GM23248 (cell line): ENCODE results near the gene CACNA1I. TPM values are rescaled to one million over a fixed set of nuclear protein-coding genes. Genes with fewer than 3 reads are reported as not detected.

Experiments used
- DNase-seq: peaks from one replicate; pipeline ENCODE4 v3.0.0-alpha.2; 2015
- H2AFZ ChIP-seq: fragments of 200-600 bp; sonication (generic); 2 replicates; pipeline ENCODE4 v1.6.1; 2016; ENCODE audit warnings: antibody characterized with exemption
- H3F3A ChIP-seq: fragments of 200-600 bp; sonication (generic); 2 replicates; pipeline ENCODE4 v1.6.1; 2016; ENCODE audit warnings: mild to moderate bottlenecking, antibody characterized with exemption, mixed run types; ENCODE audit not compliant: insufficient read depth
- H3K27ac ChIP-seq: fragments of 200-600 bp; sonication (generic); 2 replicates; pipeline ENCODE4 v1.5.1; 2016; ENCODE audit warnings: mild to moderate bottlenecking
- H3K27me3 ChIP-seq: fragments of 200-600 bp; sonication (generic); replicated peaks from 2 replicates; pipeline ENCODE4 v1.6.1; 2016; ENCODE audit warnings: mild to moderate bottlenecking; ENCODE audit not compliant: insufficient read depth
- H3K36me3 ChIP-seq: fragments of 200-600 bp; sonication (generic); 2 replicates; pipeline ENCODE4 v1.6.1; 2016; ENCODE audit warnings: low read depth, mild to moderate bottlenecking
- H3K4me1 ChIP-seq: fragments of 200-600 bp; sonication (generic); 2 replicates; pipeline ENCODE4 v1.6.1; 2016; ENCODE audit warnings: mild to moderate bottlenecking; ENCODE audit not compliant: insufficient read depth
- H3K4me2 ChIP-seq: fragments of 200-600 bp; sonication (generic); one replicate; pipeline ENCODE4 v1.6.1; 2016; ENCODE audit warnings: mild to moderate bottlenecking; ENCODE audit not compliant: unreplicated experiment
- H3K4me3 ChIP-seq: fragments of 200-600 bp; sonication (generic); 2 replicates; pipeline ENCODE4 v1.5.1; 2016; ENCODE audit warnings: mild to moderate bottlenecking
- H3K79me2 ChIP-seq: fragments of 200-600 bp; sonication (generic); 2 replicates; pipeline ENCODE4 v1.6.1; 2016; ENCODE audit warnings: mild to moderate bottlenecking; ENCODE audit not compliant: insufficient read depth
- H3K9ac ChIP-seq: fragments of 200-600 bp; sonication (generic); 2 replicates; pipeline ENCODE4 v1.6.1; 2016; ENCODE audit warnings: mild to moderate bottlenecking
- H3K9me2 ChIP-seq: fragments of 200-600 bp; sonication (generic); 2 replicates; pipeline ENCODE4 v1.6.1; 2016; ENCODE audit warnings: mixed run types, mild to moderate bottlenecking, moderate library complexity; ENCODE audit not compliant: insufficient read depth
- H3K9me3 ChIP-seq: fragments of 200-600 bp; sonication (generic); one replicate; pipeline ENCODE4 v1.6.1; 2017; ENCODE audit warnings: low read depth
- H4K20me1 ChIP-seq: fragments of 200-600 bp; sonication (generic); 2 replicates; pipeline ENCODE4 v1.6.0; 2016; ENCODE audit not compliant: insufficient read depth
- EZH2 ChIP-seq: fragments of 200-600 bp; sonication (generic); IDR thresholded peaks from 2 replicates; pipeline ENCODE4 v1.6.1; 2018; ENCODE audit warnings: antibody characterized with exemption, mild to moderate bottlenecking; ENCODE audit not compliant: insufficient read depth, poor library complexity, severe bottlenecking
- EZH2phosphoT487 ChIP-seq: fragments of 200-600 bp; sonication (generic); IDR thresholded peaks from 2 replicates; pipeline ENCODE4 v1.6.1; 2018; ENCODE audit warnings: antibody characterized with exemption, moderate library complexity, mild to moderate bottlenecking, low read depth; ENCODE audit not compliant: insufficient read depth
- WGBS, 2 experiments: methylation state at CpG; one replicate each; pipeline ENCODE4 v1.1.6; 2015 to 2017; ENCODE audit warnings: low lambda C conversion rate in 2 of 2, low coverage in 1 of 2; ENCODE audit errors: missing lambda C conversion rate in 2 of 2; 5-methylcytosine and 5-hydroxymethylcytosine counted together
- in situ Hi-C: fragments of 300-500 bp; cut with MboI; formaldehyde crosslinking; loops from 2 replicates; pipeline ENCODE4 v1.15.0; 2020
- polyA plus RNA-seq: library from polyadenylated mRNA; unstranded; fragments of >200 nt; fragmentation: Nextera tagmentation; extraction: Ambion mirVana; gene quantifications from 2 replicates; pipeline ENCODE4 v1.2.1, GENCODE V29; 2016
- total RNA-seq: library from RNA; depleted of rRNA; stranded (reverse); fragments of >200 nt; shearing (Covaris generic); gene quantifications from 2 replicates; pipeline ENCODE4 v1.2.3, GENCODE V29; 2014

The CACNA1I gene
- total and polyA plus RNA-seq, 2 experiments from 2014 or later = not detected

GRCh38 chr22:39643311-39644083, 72.9 kb downstream of the CACNA1I start:
- peak; percentile 40 for DNase-seq
- Histone ChIP-seq H3K4me1 (no peaks in the 10 kb centered on the region), H3K36me3 (no peaks in the 10 kb centered on the region), H3K4me2 (no peak overlapping the region), H3K4me3 (no peak overlapping the region), H4K20me1 (no peaks in the 10 kb centered on the region), H3K27me3 (peaks cover 20% of the 10 kb centered on the region; the same call in 1 of the 2 replicates), H2AFZ (no peak overlapping the region), H3K9me2 (no peaks in the 10 kb centered on the region), H3K9me3 (no peaks in the 10 kb centered on the region), H3K27ac (no peak overlapping the region), H3F3A (no peaks in the 10 kb centered on the region), H3K79me2 (no peaks in the 10 kb centered on the region), H3K9ac (no peak overlapping the region)
- no peak for TF ChIP-seq EZH2
- TF ChIP-seq EZH2phosphoT487 = no peak
- in situ Hi-C loops = no loop called here
- 39 to 45% methylated on average over 9 of the region's 9 CpGs for WGBS, 2 experiments

GRCh38 chr22:39645532-39645931, 75.0 kb downstream of the CACNA1I start:
- Histone ChIP-seq H3K27ac (no peak overlapping the region), H2AFZ (no peak overlapping the region), H3K9me2 (no peaks in the 10 kb centered on the region), H3K9me3 (no peaks in the 10 kb centered on the region), H3K27me3 (peaks cover 20% of the 10 kb centered on the region; the same call in 1 of the 2 replicates), H3K36me3 (no peaks in the 10 kb centered on the region), H3K79me2 (no peaks in the 10 kb centered on the region), H3K4me3 (no peak overlapping the region), H3F3A (no peaks in the 10 kb centered on the region), H3K4me1 (no peaks in the 10 kb centered on the region), H3K4me2 (no peak overlapping the region), H4K20me1 (no peaks in the 10 kb centered on the region), H3K9ac (no peak overlapping the region)
- DNase-seq = no peak
- TF ChIP-seq EZH2 (no peak), EZH2phosphoT487 (no peak)
- in situ Hi-C loops = no loop called here
- WGBS, 2 experiments = 28 to 33% methylated on average over 6 of the region's 6 CpGs

- no peak for TF ChIP-seq EZH2phosphoT487
- TF ChIP-seq EZH2 = no peak
- H3K79me2 ChIP-seq = no peaks in the 10 kb centered on the region
- 70 to 73% methylated on average over 24 to 31 of the region's 31 CpGs for WGBS, 2 experiments
- H3K4me3 ChIP-seq = no peak overlapping the region
- no peak for DNase-seq
- in situ Hi-C loops = no loop called here
- no peaks in the 10 kb centered on the region for H3K9me2 ChIP-seq
- H2AFZ ChIP-seq = no peak overlapping the region
- no peaks in the 10 kb centered on the region for H3K9me3 ChIP-seq
- no peaks in the 10 kb centered on the region for H3K4me1 ChIP-seq
- H3K36me3 ChIP-seq = no peaks in the 10 kb centered on the region
- H3K27ac ChIP-seq = no peak overlapping the region
- H3K9ac ChIP-seq = no peak overlapping the region
- no peaks in the 10 kb centered on the region for H4K20me1 ChIP-seq
- no peaks in the 10 kb centered on the region for H3F3A ChIP-seq
- peaks cover 20% of the 10 kb centered on the region; the same call in 1 of the 2 replicates for H3K27me3 ChIP-seq
- no peak overlapping the region for H3K4me2 ChIP-seq
Measured at GRCh38 chr22:39646398-39647063, 76.0 kb downstream of the CACNA1I start.

GRCh38 chr22:39647836-39648629, 77.5 kb downstream of the CACNA1I start:
- H3K9me3 ChIP-seq = no peaks in the 10 kb centered on the region
- no peaks in the 10 kb centered on the region for H3K4me1 ChIP-seq
- H3K4me3 ChIP-seq = no peak overlapping the region
- DNase-seq = no peak
- H3K27me3 ChIP-seq = peaks cover 12% of the 10 kb centered on the region; the same call in 1 of the 2 replicates
- TF ChIP-seq EZH2phosphoT487 (no peak), EZH2 (no peak)
- WGBS, 2 experiments = 48 to 51% methylated on average over 29 to 35 of the region's 35 CpGs
- no peaks in the 10 kb centered on the region for H3F3A ChIP-seq
- no peaks in the 10 kb centered on the region for H4K20me1 ChIP-seq
- in situ Hi-C loops = no loop called here
- no peaks in the 10 kb centered on the region for H3K79me2 ChIP-seq
- no peak overlapping the region for H3K27ac ChIP-seq
- H3K9ac ChIP-seq = no peak overlapping the region
- H2AFZ ChIP-seq = no peak overlapping the region
- no peak overlapping the region for H3K4me2 ChIP-seq
- no peaks in the 10 kb centered on the region for H3K9me2 ChIP-seq
- no peaks in the 10 kb centered on the region for H3K36me3 ChIP-seq
